HepG2 (cell line): ENCODE results near the gene TSR1. TPM values are rescaled to one million over a fixed set of nuclear protein-coding genes. Genes with fewer than 3 reads are reported as not detected.

Experiments used
- FOXM1 ChIP-seq: sonication (generic); formaldehyde crosslinking; IDR thresholded peaks from 2 replicates; pipeline ENCODE4 v1.5.0; 2020; ENCODE audit warnings: missing genetic modification reagents
- GTF3A ChIP-seq: sonication (generic); formaldehyde crosslinking; conservative IDR thresholded peaks from 2 replicates; pipeline ENCODE4 v1.4.0; 2020; ENCODE audit warnings: mild to moderate bottlenecking, missing genetic modification reagents
- MEF2D ChIP-seq: sonication (generic); formaldehyde crosslinking; IDR thresholded peaks from 2 replicates; pipeline ENCODE4 v1.5.1; 2020; ENCODE audit warnings: mild to moderate bottlenecking, missing genetic modification reagents
- POLR2AphosphoS5 ChIP-seq: IDR thresholded peaks from 2 replicates; pipeline ENCODE4 v1.6.1; 2012; ENCODE audit warnings: low read depth, low read length
- PPARG ChIP-seq: conservative IDR thresholded peaks from 2 replicates; pipeline ENCODE4 v1.6.1; 2016; ENCODE audit warnings: missing biosample characterization, missing genetic modification reagents
- ZNF549 ChIP-seq: sonication (generic); formaldehyde crosslinking; IDR thresholded peaks from 2 replicates; pipeline ENCODE4 v1.5.0; 2020; ENCODE audit warnings: missing genetic modification reagents
- ZNF713 ChIP-seq: sonication (generic); formaldehyde crosslinking; IDR thresholded peaks from 2 replicates; pipeline ENCODE4 v1.4.0; 2020; ENCODE audit warnings: mild to moderate bottlenecking, missing genetic modification reagents
- polyA plus RNA-seq, 8 experiments: library from polyadenylated mRNA; depleted of rRNA in 3 of 8; stranded (reverse) in 7 of 8; unstranded in 1 of 8; fragments of >200 nt; fragmentation: Illumina TruSeq in 4 of 8; extraction: Trizol in 4 of 8; gene quantifications; 2 replicates each; pipeline versions ENCODE4 v1.2.1 to v1.2.3, GENCODE V29; 2011 to 2016; ENCODE audit warnings: low read depth in 4 of 8, missing spikeins in 1 of 8, mixed read lengths in 1 of 8; ENCODE audit not compliant: insufficient read depth in 1 of 8
- total RNA-seq, 5 experiments: library from RNA; depleted of rRNA; stranded (reverse); fragments of >200 nt; fragmentation: Illumina TruSeq; extraction: Trizol; gene quantifications; 2 replicates each; pipeline ENCODE4 v1.2.3, GENCODE V29; 2016; ENCODE audit warnings: low read depth in 1 of 5
- TF ChIP-seq, protein P1 (sequence below): sonication (generic); formaldehyde crosslinking; IDR thresholded peaks from 2 replicates; pipeline ENCODE4 v1.8.1; 2022; ENCODE audit warnings: mild to moderate bottlenecking, missing genetic modification reagents
- TF ChIP-seq, protein P2 (sequence below): sonication (generic); formaldehyde crosslinking; IDR thresholded peaks from 2 replicates; pipeline ENCODE4 v1.8.0; 2022; ENCODE audit warnings: mild to moderate bottlenecking, missing genetic modification reagents
- TF ChIP-seq, protein P3 (sequence below): sonication (generic); formaldehyde crosslinking; IDR thresholded peaks from 2 replicates; pipeline ENCODE4 v1.9.0; 2021; ENCODE audit warnings: missing genetic modification reagents, borderline replicate concordance

The TSR1 gene
- total and polyA plus RNA-seq, 2 of the 13 experiments (the other 11 are each of a cell fraction or from before 2014, with no cell fraction given), result 7.1 to 65.8 TPM

DNA sequence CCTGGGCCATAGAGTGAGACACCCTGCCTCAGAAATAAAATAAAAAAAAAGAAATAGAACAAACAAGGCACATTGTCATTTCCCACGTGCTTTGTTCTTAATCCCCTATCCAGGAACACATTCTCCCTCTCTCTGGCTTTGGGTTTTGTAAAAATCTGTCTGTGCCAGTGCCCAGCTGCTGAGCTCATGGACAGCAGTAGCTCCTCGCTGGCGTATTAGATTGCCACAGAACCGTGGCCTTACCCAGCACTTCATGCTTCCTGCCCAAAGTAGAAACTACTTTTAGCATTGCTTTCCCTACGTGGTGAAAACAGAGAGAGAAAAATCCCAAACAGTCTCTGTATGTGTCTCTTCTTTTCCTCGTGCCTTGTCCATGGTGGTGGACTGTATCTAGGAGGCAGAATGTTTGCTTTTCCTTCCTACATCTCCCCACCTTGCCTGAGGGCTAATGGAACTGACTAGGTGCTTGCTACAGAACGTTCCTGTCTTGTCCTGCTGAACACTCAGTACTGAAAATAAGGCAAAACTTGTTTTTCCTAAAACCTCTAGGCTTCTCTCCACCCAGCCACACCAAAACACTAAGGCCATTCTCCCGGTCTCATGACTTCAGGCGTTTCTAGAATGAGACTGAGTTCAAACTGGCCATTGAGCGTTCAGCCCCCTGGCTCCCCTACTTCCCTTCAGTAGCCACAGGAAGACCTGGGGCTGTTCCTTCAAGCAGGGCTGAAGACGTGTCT is 38.5 kb upstream of the TSR1 start (continued):
- TF ChIP-seq, protein P1, sequence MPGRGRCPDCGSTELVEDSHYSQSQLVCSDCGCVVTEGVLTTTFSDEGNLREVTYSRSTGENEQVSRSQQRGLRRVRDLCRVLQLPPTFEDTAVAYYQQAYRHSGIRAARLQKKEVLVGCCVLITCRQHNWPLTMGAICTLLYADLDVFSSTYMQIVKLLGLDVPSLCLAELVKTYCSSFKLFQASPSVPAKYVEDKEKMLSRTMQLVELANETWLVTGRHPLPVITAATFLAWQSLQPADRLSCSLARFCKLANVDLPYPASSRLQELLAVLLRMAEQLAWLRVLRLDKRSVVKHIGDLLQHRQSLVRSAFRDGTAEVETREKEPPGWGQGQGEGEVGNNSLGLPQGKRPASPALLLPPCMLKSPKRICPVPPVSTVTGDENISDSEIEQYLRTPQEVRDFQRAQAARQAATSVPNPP (CRISPR knock-in tag), result no peak
- TF ChIP-seq GTF3A (CRISPR knock-in tag), result no peak
- TF ChIP-seq, protein P2, sequence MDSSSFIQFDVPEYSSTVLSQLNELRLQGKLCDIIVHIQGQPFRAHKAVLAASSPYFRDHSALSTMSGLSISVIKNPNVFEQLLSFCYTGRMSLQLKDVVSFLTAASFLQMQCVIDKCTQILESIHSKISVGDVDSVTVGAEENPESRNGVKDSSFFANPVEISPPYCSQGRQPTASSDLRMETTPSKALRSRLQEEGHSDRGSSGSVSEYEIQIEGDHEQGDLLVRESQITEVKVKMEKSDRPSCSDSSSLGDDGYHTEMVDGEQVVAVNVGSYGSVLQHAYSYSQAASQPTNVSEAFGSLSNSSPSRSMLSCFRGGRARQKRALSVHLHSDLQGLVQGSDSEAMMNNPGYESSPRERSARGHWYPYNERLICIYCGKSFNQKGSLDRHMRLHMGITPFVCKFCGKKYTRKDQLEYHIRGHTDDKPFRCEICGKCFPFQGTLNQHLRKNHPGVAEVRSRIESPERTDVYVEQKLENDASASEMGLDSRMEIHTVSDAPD (CRISPR knock-in tag), result no peak
- TF ChIP-seq ZNF549 (CRISPR knock-in tag), result no peak
- TF ChIP-seq, protein P3, sequence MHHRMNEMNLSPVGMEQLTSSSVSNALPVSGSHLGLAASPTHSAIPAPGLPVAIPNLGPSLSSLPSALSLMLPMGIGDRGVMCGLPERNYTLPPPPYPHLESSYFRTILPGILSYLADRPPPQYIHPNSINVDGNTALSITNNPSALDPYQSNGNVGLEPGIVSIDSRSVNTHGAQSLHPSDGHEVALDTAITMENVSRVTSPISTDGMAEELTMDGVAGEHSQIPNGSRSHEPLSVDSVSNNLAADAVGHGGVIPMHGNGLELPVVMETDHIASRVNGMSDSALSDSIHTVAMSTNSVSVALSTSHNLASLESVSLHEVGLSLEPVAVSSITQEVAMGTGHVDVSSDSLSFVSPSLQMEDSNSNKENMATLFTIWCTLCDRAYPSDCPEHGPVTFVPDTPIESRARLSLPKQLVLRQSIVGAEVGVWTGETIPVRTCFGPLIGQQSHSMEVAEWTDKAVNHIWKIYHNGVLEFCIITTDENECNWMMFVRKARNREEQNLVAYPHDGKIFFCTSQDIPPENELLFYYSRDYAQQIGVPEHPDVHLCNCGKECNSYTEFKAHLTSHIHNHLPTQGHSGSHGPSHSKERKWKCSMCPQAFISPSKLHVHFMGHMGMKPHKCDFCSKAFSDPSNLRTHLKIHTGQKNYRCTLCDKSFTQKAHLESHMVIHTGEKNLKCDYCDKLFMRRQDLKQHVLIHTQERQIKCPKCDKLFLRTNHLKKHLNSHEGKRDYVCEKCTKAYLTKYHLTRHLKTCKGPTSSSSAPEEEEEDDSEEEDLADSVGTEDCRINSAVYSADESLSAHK, result no peak
- no peak for TF ChIP-seq POLR2AphosphoS5
- TF ChIP-seq FOXM1, result no peak
- no peak for TF ChIP-seq MEF2D
- no peak for TF ChIP-seq PPARG (CRISPR knock-in tag)
- no peak for TF ChIP-seq ZNF713 (CRISPR knock-in tag)
